IMR-90 (cell line): Measurements from ENCODE around the gene IQCK. TPM values are rescaled to one million over a fixed set of nuclear protein-coding genes. Genes with fewer than 3 reads are reported as not detected.

Experiments used
- ATAC-seq: fragments of 200-7000 bp; cut with Tn5 transposase; 2 replicates; pipeline ENCODE4 v1.9.1; 2020; ENCODE audit warnings: low read depth, mild to moderate bottlenecking, moderate library complexity
- BruUV-seq: library from RNA; stranded (reverse); fragments of 400-500 nt; replicated peaks from 2 replicates; lab custom pipeline; 2021; lab: Mats Ljungman, UMichigan
- CTCF ChIA-PET: fragments of 300-600 bp; formaldehyde crosslinking; extraction: SDS; loops from one replicate; lab custom pipeline; 2021; ENCODE audit warnings: antibody characterized with exemption; lab: Yijun Ruan, JAX
- POLR2A ChIA-PET: fragments of 300-600 bp; sonication (Branson Sonifier 250); formaldehyde crosslinking; loops from one replicate; lab custom pipeline; 2022; ENCODE audit warnings: antibody characterized with exemption; ENCODE audit not compliant: unreplicated experiment; lab: Charles Lee
- DNase-seq: peaks from one replicate; pipeline ENCODE4 v3.0.0; 2013
- H2AFZ ChIP-seq: replicated peaks from 2 replicates; pipeline ENCODE3; 2013; ENCODE audit warnings: low read length, mild to moderate bottlenecking; ENCODE audit not compliant: poor library complexity
- H2AK5ac ChIP-seq: 2 replicates; pipeline ENCODE4 v1.6.1; 2013; ENCODE audit warnings: low read depth, low read length, inconsistent platforms
- H2AK9ac ChIP-seq: replicated peaks from 2 replicates; pipeline ENCODE3; 2013; ENCODE audit warnings: mild to moderate bottlenecking, low read depth, low read length, moderate library complexity; ENCODE audit not compliant: poor library complexity
- H2BK120ac ChIP-seq: 2 replicates; pipeline ENCODE4 v1.6.1; 2013; ENCODE audit warnings: low read depth, low read length, inconsistent platforms
- H2BK15ac ChIP-seq: 3 replicates; pipeline ENCODE4 v1.6.1; 2013; ENCODE audit warnings: low read depth, low read length, inconsistent platforms
- H2BK20ac ChIP-seq: 2 replicates; pipeline ENCODE4 v1.6.1; 2013; ENCODE audit warnings: low read depth, mild to moderate bottlenecking, inconsistent platforms, low read length, moderate library complexity
- H2BK5ac ChIP-seq: 2 replicates; pipeline ENCODE4 v1.6.1; 2013; ENCODE audit warnings: mild to moderate bottlenecking, low read depth, low read length, inconsistent platforms; ENCODE audit not compliant: poor library complexity, severe bottlenecking
- H3K14ac ChIP-seq: replicated peaks from 2 replicates; pipeline ENCODE4 v1.6.1; 2013; ENCODE audit warnings: low read depth, low read length, inconsistent platforms
- H3K18ac ChIP-seq: 2 replicates; pipeline ENCODE4 v1.6.1; 2013; ENCODE audit warnings: low read depth, low read length, control low read depth
- H3K23ac ChIP-seq: 2 replicates; pipeline ENCODE4 v1.6.1; 2013; ENCODE audit warnings: low read depth, low read length, inconsistent platforms
- H3K27ac ChIP-seq: 2 replicates; pipeline ENCODE4 v1.5.1; 2013; ENCODE audit warnings: mild to moderate bottlenecking, control low read depth, low read length; ENCODE audit not compliant: insufficient read depth
- H3K27me3 ChIP-seq: 2 replicates; pipeline ENCODE4 v1.6.1; 2013; ENCODE audit warnings: low read length; ENCODE audit not compliant: control insufficient read depth, insufficient read depth
- H3K36me3 ChIP-seq: 2 replicates; pipeline ENCODE4 v1.6.1; 2013; ENCODE audit warnings: low read length, mixed read lengths; ENCODE audit not compliant: control insufficient read depth, insufficient read depth
- H3K4ac ChIP-seq: 2 replicates; pipeline ENCODE4 v1.6.1; 2013; ENCODE audit warnings: low read depth, low read length, inconsistent platforms
- H3K4me1 ChIP-seq: 2 replicates; pipeline ENCODE4 v1.6.1; 2013; ENCODE audit warnings: low read length, mixed read lengths; ENCODE audit not compliant: control insufficient read depth, insufficient read depth
- H3K4me2 ChIP-seq: 2 replicates; pipeline ENCODE4 v1.6.1; 2013; ENCODE audit warnings: low read depth, mild to moderate bottlenecking, control low read depth, low read length, moderate library complexity
- H3K4me3 ChIP-seq: 2 replicates; pipeline ENCODE4 v1.5.1; 2013; ENCODE audit warnings: low read depth, mild to moderate bottlenecking, control low read depth, low read length, moderate library complexity; ENCODE audit not compliant: insufficient read depth
- H3K56ac ChIP-seq: 2 replicates; pipeline ENCODE4 v1.6.1; 2013; ENCODE audit warnings: low read length, inconsistent platforms; ENCODE audit not compliant: insufficient read depth; ENCODE audit errors: extremely low read depth
- H3K79me1 ChIP-seq, 2 experiments: 2 replicates each; pipeline ENCODE4 v1.6.1; 2013; ENCODE audit warnings: low read length in 2 of 2, inconsistent platforms in 1 of 2, low read depth in 1 of 2
- H3K9ac ChIP-seq: 2 replicates; pipeline ENCODE4 v1.6.1; 2013; ENCODE audit warnings: low read depth, low read length, control low read depth
- H3K9me1 ChIP-seq: 2 replicates; pipeline ENCODE4 v1.6.1; 2013; ENCODE audit warnings: low read length, inconsistent platforms; ENCODE audit not compliant: insufficient read depth
- H3K9me3 ChIP-seq: 2 replicates; pipeline ENCODE4 v1.6.1; 2013; ENCODE audit warnings: low read length; ENCODE audit not compliant: control insufficient read depth, insufficient read depth
- H4K20me1 ChIP-seq: 2 replicates; pipeline ENCODE4 v1.6.1; 2013; ENCODE audit warnings: low read length, inconsistent platforms; ENCODE audit not compliant: insufficient read depth
- H4K5ac ChIP-seq: 2 replicates; pipeline ENCODE4 v1.6.1; 2013; ENCODE audit warnings: mild to moderate bottlenecking, low read depth, low read length, control low read depth
- H4K8ac ChIP-seq, 2 experiments: 2 replicates each; pipeline ENCODE4 v1.6.1; 2013; ENCODE audit warnings: low read depth in 2 of 2, low read length in 2 of 2, control low read depth in 1 of 2, inconsistent platforms in 1 of 2
- H4K91ac ChIP-seq: 2 replicates; pipeline ENCODE4 v1.6.1; 2013; ENCODE audit warnings: low read depth, low read length, inconsistent platforms; ENCODE audit not compliant: insufficient read depth
- BHLHE40 ChIP-seq: fragments of 150-350 bp; IDR thresholded peaks from 2 replicates; pipeline ENCODE4 v1.6.1; 2016; ENCODE audit warnings: mild to moderate bottlenecking, low read depth, low read length
- CEBPB ChIP-seq: IDR thresholded peaks from 2 replicates; pipeline ENCODE4 v1.6.1; 2012; ENCODE audit warnings: low read depth, low read length, improper control_type of control experiment
- CHD1 ChIP-seq: IDR thresholded peaks from 2 replicates; pipeline ENCODE4 v1.6.1; 2012; ENCODE audit warnings: low read depth, low read length, improper control_type of control experiment
- ELK1 ChIP-seq: fragments of 150-350 bp; IDR thresholded peaks from 2 replicates; pipeline ENCODE4 v1.6.1; 2016; ENCODE audit warnings: low read depth, mild to moderate bottlenecking, low read length, moderate library complexity, borderline replicate concordance
- FOS ChIP-seq: fragments of 150-350 bp; IDR thresholded peaks from 2 replicates; pipeline ENCODE4 v1.6.1; 2016; ENCODE audit warnings: low read depth, low read length
- MAFK ChIP-seq: IDR thresholded peaks from 2 replicates; pipeline ENCODE4 v1.6.1; 2012; ENCODE audit warnings: low read depth, low read length, improper control_type of control experiment
- MXI1 ChIP-seq: IDR thresholded peaks from 2 replicates; pipeline ENCODE4 v1.6.1; 2012; ENCODE audit warnings: low read depth, mild to moderate bottlenecking, low read length, moderate library complexity, borderline replicate concordance
- POLR2A ChIP-seq: IDR thresholded peaks from 2 replicates; pipeline ENCODE4 v1.6.1; 2012; ENCODE audit warnings: mild to moderate bottlenecking, low read depth, low read length
- RAD21 ChIP-seq: IDR thresholded peaks from 2 replicates; pipeline ENCODE4 v1.6.1; 2012; ENCODE audit warnings: low read length, improper control_type of control experiment
- RCOR1 ChIP-seq: IDR thresholded peaks from 2 replicates; pipeline ENCODE4 v1.6.1; 2012; ENCODE audit warnings: mild to moderate bottlenecking, low read length, improper control_type of control experiment; ENCODE audit not compliant: insufficient replicate concordance
- RFX5 ChIP-seq: IDR thresholded peaks from 2 replicates; pipeline ENCODE4 v1.8.0; 2012; ENCODE audit warnings: low read depth, mild to moderate bottlenecking, low read length, moderate library complexity
- SMC3 ChIP-seq: fragments of 150-350 bp; IDR thresholded peaks from 2 replicates; pipeline ENCODE4 v1.6.1; 2016; ENCODE audit warnings: low read depth, mild to moderate bottlenecking, antibody characterized with exemption, low read length, moderate library complexity
- USF2 ChIP-seq: fragments of 150-350 bp; IDR thresholded peaks from 2 replicates; pipeline ENCODE4 v1.6.1; 2017; ENCODE audit warnings: mild to moderate bottlenecking, antibody characterized with exemption, low read length, low read depth
- WGBS, 2 experiments: methylation state at CpG; one replicate each; pipeline versions ENCODE4 v1.1.5 to v1.1.7; 2013; ENCODE audit warnings: missing lambda C conversion rate in 2 of 2; ENCODE audit not compliant: insufficient read length in 1 of 2; ENCODE audit errors: extremely low coverage in 2 of 2; 5-methylcytosine and 5-hydroxymethylcytosine counted together
- dilution Hi-C: fragments of 300-500 bp; cut with HindIII; formaldehyde crosslinking; loops from one replicate; pipeline ENCODE4 v1.14.3; 2018; ENCODE audit warnings: low sequenced_read_pairs; ENCODE audit not compliant: unreplicated experiment
- in situ Hi-C: fragments of 300-500 bp; cut with MboI; formaldehyde crosslinking; loops from 3 replicates; pipeline ENCODE4 v1.14.3; 2019; ENCODE audit warnings: low sequenced_read_pairs, inconsistent platforms, mixed read lengths
- intact Hi-C: fragments of 100-400 bp; cut with micrococcal nuclease; formaldehyde crosslinking; loops from 2 replicates; pipeline ENCODE4 v1.10.0; 2022
- polyA plus RNA-seq, 3 experiments: library from polyadenylated mRNA; depleted of rRNA; stranded (reverse); fragments of >200 nt; gene quantifications; 2 replicates each; pipeline ENCODE4 v1.2.3, GENCODE V29; 2012; ENCODE audit warnings: low replicate concordance in 1 of 3
- total RNA-seq: library from RNA; depleted of rRNA; stranded (reverse); fragments of >200 nt; gene quantifications from 2 replicates; pipeline ENCODE4 v1.2.3, GENCODE V29; 2012

The IQCK gene
- total and polyA plus RNA-seq, 2 of the 4 experiments (the other 2 are of a cell fraction), result 4.1 to 5.4 TPM

- no peak overlapping the region for H3K4ac ChIP-seq
- H3K4me2 ChIP-seq, result no peak overlapping the region
- peaks cover 19% of the 10 kb centered on the region for H3K36me3 ChIP-seq
- intact Hi-C loops (no loop called here), dilution Hi-C loops (no loop called here), in situ Hi-C loops (no loop called here)
- no peak overlapping the region for H3K56ac ChIP-seq
- peaks cover 2% of the 10 kb centered on the region for H3K9me3 ChIP-seq
- ATAC-seq (no peak), DNase-seq (no peak)
- H4K20me1 ChIP-seq, result no peaks in the 10 kb centered on the region
- no peak overlapping the region for H4K91ac ChIP-seq
- H2BK5ac ChIP-seq, result no peak overlapping the region
- H3K14ac ChIP-seq, result no peak overlapping the region
- no peak overlapping the region for H2AFZ ChIP-seq
- H4K5ac ChIP-seq, result no peak overlapping the region
- no TSS peak for BruUV-seq
- H3K79me1 ChIP-seq, result no peaks in the 10 kb centered on the region; a peak in 1 of 4 replicates
- no peak overlapping the region for H3K27ac ChIP-seq
- H3K18ac ChIP-seq, result no peak overlapping the region
- no peak overlapping the region for H3K4me3 ChIP-seq
- H2BK120ac ChIP-seq, result no peak overlapping the region
- H3K9ac ChIP-seq, result no peak overlapping the region
- no peak overlapping the region for H4K8ac ChIP-seq
- H2AK9ac ChIP-seq, result no peak overlapping the region
- CTCF ChIA-PET, result interaction anchor here (0.7 kb wide), 1 partner anchor 10 kb away, joined by 3 read pairs; no protein-coding TSS in a partner anchor
- H3K9me1 ChIP-seq, result no peaks in the 10 kb centered on the region
- H2BK15ac ChIP-seq, result no peak overlapping the region
- no peak overlapping the region for H2AK5ac ChIP-seq
- WGBS, 2 experiments, result no CpG with 5 or more reads among the region's 7 CpGs
- H3K4me1 ChIP-seq, result no peaks in the 10 kb centered on the region
- no peak overlapping the region for H2BK20ac ChIP-seq
- no peak overlapping the region for H3K23ac ChIP-seq
- POLR2A ChIA-PET, result no interaction called here
- no peak for TF ChIP-seq RFX5
- no peak for TF ChIP-seq RCOR1
- no peak for TF ChIP-seq SMC3
- TF ChIP-seq POLR2A, result no peak
- no peak for TF ChIP-seq RAD21
- no peak for TF ChIP-seq MAFK
- TF ChIP-seq CEBPB, result no peak
- no peak for TF ChIP-seq CHD1
- no peak for TF ChIP-seq MXI1
- no peak for TF ChIP-seq ELK1
- TF ChIP-seq FOS, result no peak
- no peak for TF ChIP-seq BHLHE40
- no peak for TF ChIP-seq USF2
- H3K27me3 ChIP-seq, result no peaks in the 10 kb centered on the region
These were observed 39.3 kb upstream of the IQCK start for GRCh38 chr16:19678804-19679203.
